Skeletal muscle tissue (tissue), 5 donors: ENCODE data around the gene CES3. TPM values are rescaled to one million over a fixed set of nuclear protein-coding genes. Genes with fewer than 3 reads are reported as not detected.

ENCODE experiments used
- H3K27ac ChIP-seq: one replicate; pipeline ENCODE4 v1.7.0; 2013; ENCODE audit warnings: mild to moderate bottlenecking, low read depth, low read length, inconsistent platforms
- H3K27me3 ChIP-seq, 3 donors: one replicate each; pipeline ENCODE4 v1.7.0; 2013; ENCODE audit warnings: low read length in 3 of 3; ENCODE audit not compliant: control insufficient read depth in 3 of 3, insufficient read depth in 3 of 3
- H3K36me3 ChIP-seq, 3 donors: one replicate each; pipeline ENCODE4 v1.7.0; 2013; ENCODE audit warnings: low read length in 3 of 3; ENCODE audit not compliant: control insufficient read depth in 3 of 3, insufficient read depth in 3 of 3
- H3K4me1 ChIP-seq, 3 donors: one replicate each; pipeline ENCODE4 v1.7.0; 2013; ENCODE audit warnings: low read length in 3 of 3, mild to moderate bottlenecking in 3 of 3; ENCODE audit not compliant: control insufficient read depth in 3 of 3, insufficient read depth in 3 of 3
- H3K4me3 ChIP-seq, 3 donors: one replicate each; pipeline ENCODE4 v1.7.0; 2013; ENCODE audit warnings: low read length in 3 of 3
- H3K9ac ChIP-seq, 3 donors: one replicate each; pipeline ENCODE4 v1.7.0; 2013; ENCODE audit warnings: low read length in 3 of 3, mild to moderate bottlenecking in 3 of 3, moderate library complexity in 2 of 3, low read depth in 1 of 3
- H3K9me3 ChIP-seq, 3 donors: one replicate each; pipeline ENCODE4 v1.7.0; 2013; ENCODE audit warnings: low read length in 3 of 3; ENCODE audit not compliant: control insufficient read depth in 3 of 3
- small RNA-seq: library from RNA; depleted of rRNA; stranded (forward); fragments of <200 nt; gene quantifications from one replicate; pipeline ENCODE3, GENCODE V24; 2014
- total RNA-seq: library from RNA; depleted of rRNA; stranded (reverse); fragments of >200 nt; gene quantifications from one replicate; pipeline ENCODE4 v1.2.3, GENCODE V29; 2014
- donor health status: Osteomylitis.

The CES3 gene
- total RNA-seq, 1 donor from 2014 or later = 0.52 TPM

GRCh38 chr16:67019171-67019570 is 58.1 kb downstream of the CES3 start:
- Histone ChIP-seq H3K27me3 (peaks cover 0 to 2% (median 0%) of the 10 kb centered on the region in 3 donors), H3K36me3 (no peaks in the 10 kb centered on the region), H3K4me3 (no peak overlapping the region), H3K27ac (no peak overlapping the region), H3K4me1 (peaks cover 4 to 6% (median 6%) of the 10 kb centered on the region in 3 donors), H3K9ac (no peak overlapping the region), H3K9me3 (no peaks in the 10 kb centered on the region)

GRCh38 chr16:67021321-67021720 is 60.3 kb downstream of the CES3 start:
- Histone ChIP-seq H3K36me3 (no peaks in the 10 kb centered on the region), H3K4me1 (no peaks in the 10 kb centered on the region), H3K27ac (no peak overlapping the region), H3K9me3 (no peaks in the 10 kb centered on the region), H3K4me3 (no peak overlapping the region), H3K27me3 (no peaks in the 10 kb centered on the region), H3K9ac (no peak overlapping the region)

GRCh38 chr16:67022531-67023214 is 61.6 kb downstream of the CES3 start:
- H3K4me1 ChIP-seq = no peaks in the 10 kb centered on the region
- H3K9ac ChIP-seq = no peak overlapping the region
- H3K27ac ChIP-seq = no peak overlapping the region
- no peaks in the 10 kb centered on the region for H3K36me3 ChIP-seq
- H3K9me3 ChIP-seq = no peaks in the 10 kb centered on the region
- H3K4me3 ChIP-seq = no peak overlapping the region
- no peaks in the 10 kb centered on the region for H3K27me3 ChIP-seq

DNA sequence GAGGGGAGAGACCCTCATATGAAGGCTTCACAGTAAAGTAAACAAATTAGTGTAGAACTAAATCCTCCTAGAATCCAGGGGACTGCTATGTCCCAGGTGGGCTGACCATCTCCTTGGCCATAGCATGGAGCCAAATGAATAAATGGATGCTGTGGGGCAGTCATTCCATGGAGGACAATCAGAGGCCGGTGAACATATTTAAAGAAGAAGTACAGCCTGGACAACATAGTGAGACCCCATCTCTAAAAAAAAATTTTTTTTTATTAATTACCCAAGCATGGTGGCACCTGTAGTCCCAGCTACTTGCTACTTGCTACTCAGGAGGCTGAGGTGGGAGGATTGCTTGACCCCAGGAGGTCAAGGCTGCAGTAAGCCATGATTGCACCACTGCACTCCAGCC is 62.6 kb downstream of the CES3 start:
- Histone ChIP-seq H3K27ac (no peak overlapping the region), H3K9ac (no peak overlapping the region), H3K4me3 (no peak overlapping the region), H3K9me3 (no peaks in the 10 kb centered on the region), H3K4me1 (peaks cover 4 to 7% (median 5%) of the 10 kb centered on the region in 3 donors), H3K27me3 (no peaks in the 10 kb centered on the region), H3K36me3 (no peaks in the 10 kb centered on the region)

Small RNA genes within 50 kb of the gene (small RNA-seq; reads per million reads assigned to genes)
- not detected for gene RN7SL543P

Other genes starting within 250 kb of the CES3 start
- gene DYNC1LI2, start 209.7 kb upstream of the CES3 start, total RNA-seq = 70.5 TPM
- gene TERB1, start 159.7 kb upstream of the CES3 start, total RNA-seq = not detected
- 32.9 TPM for gene NAE1, start 130.3 kb upstream of the CES3 start, total RNA-seq
- gene CA7, start 116.9 kb upstream of the CES3 start, total RNA-seq = not detected
- gene PDP2, start 80.8 kb upstream of the CES3 start, total RNA-seq = 2.6 TPM
- not detected for gene CDH16, start 42.4 kb upstream of the CES3 start, total RNA-seq
- gene RRAD, start 35.7 kb upstream of the CES3 start, total RNA-seq = 19.3 TPM
- gene CIAO2B, start 26.9 kb upstream of the CES3 start, total RNA-seq = 95.0 TPM
- 15.7 TPM for gene CES2, start 25.8 kb upstream of the CES3 start, total RNA-seq
- 1.0 TPM for gene CES4A, start 27.3 kb downstream of the CES3 start, total RNA-seq
- 33.9 TPM for gene CBFB, start 67.9 kb downstream of the CES3 start, total RNA-seq
- 17.7 TPM for gene PHAF1, start 148.7 kb downstream of the CES3 start, total RNA-seq
- 7.8 TPM for gene B3GNT9, start 189.7 kb downstream of the CES3 start, total RNA-seq
- 6.3 TPM for gene TRADD, start 198.6 kb downstream of the CES3 start, total RNA-seq
- 1.6 TPM for gene FBXL8, start 198.7 kb downstream of the CES3 start, total RNA-seq
- 3.7 TPM for gene HSF4, start 203.5 kb downstream of the CES3 start, total RNA-seq
- gene NOL3, start 209.3 kb downstream of the CES3 start, total RNA-seq = 11.0 TPM
- gene MATCAP1, start 222.7 kb downstream of the CES3 start, total RNA-seq = 5.2 TPM
- 5.2 TPM for gene EXOC3L1, start 228.9 kb downstream of the CES3 start, total RNA-seq
- gene E2F4, start 230.9 kb downstream of the CES3 start, total RNA-seq = 32.4 TPM
- not detected for gene ELMO3, start 237.9 kb downstream of the CES3 start, total RNA-seq